Measurements from ENCODE around the gene SENP5.

GRCh38 chr3:196962930-196963630 lies 95.4 kb downstream of the SENP5 start:
- TF ChIP-seq CTCF (IDR thresholded peaks at IDR 0.05; ENCODE audit: insufficient read depth, low read depth, low read length), result no peak
- no peak for TF ChIP-seq EZH2 (IDR thresholded peaks at IDR 0.05; ENCODE audit: insufficient read depth, low read length)

All from astrocyte (in vitro differentiated cells and primary cell).